B cell (primary cell): ENCODE results near the gene CMC2. TPM values are rescaled to one million over a fixed set of nuclear protein-coding genes. Genes with fewer than 3 reads are reported as not detected.

ENCODE experiments used
- ATAC-seq: fragments of 200-7000 bp; cut with Tn5 transposase; one replicate; pipeline ENCODE4 v1.10.0; 2021; ENCODE audit warnings: low read depth, mild to moderate bottlenecking, moderate number of reproducible peaks, moderate library complexity
- CTCF ChIA-PET: fragments of 350-600 bp; sonication (Branson Sonifier 250); formaldehyde crosslinking; loops from one replicate; lab custom pipeline; 2021; ENCODE audit warnings: antibody characterized with exemption, inconsistent platforms; lab: Charles Lee
- POLR2A ChIA-PET: fragments of 350-600 bp; sonication (Branson Sonifier 250); formaldehyde crosslinking; loops from one replicate; lab custom pipeline; 2021; ENCODE audit warnings: antibody characterized with exemption; lab: Charles Lee
- DNase-seq: peaks from one replicate; pipeline ENCODE4 v3.0.0; 2013
- H2AFZ ChIP-seq: 2 replicates; pipeline ENCODE4 v1.6.1; 2012; ENCODE audit warnings: mild to moderate bottlenecking, low read depth, low read length; ENCODE audit not compliant: insufficient read depth, poor library complexity, severe bottlenecking
- H3K27ac ChIP-seq, 2 donors: 1 replicate in 1 of 2; 2 replicates in 1 of 2; pipeline ENCODE4 v1.5.1; 2012 to 2013; ENCODE audit warnings: low read length in 2 of 2, mild to moderate bottlenecking in 2 of 2, moderate library complexity in 1 of 2
- H3K27me3 ChIP-seq, 4 experiments: fragments of 200-600 bp in 1 of 4; sonication (generic) in 1 of 4; replicated peaks in 1 of 4; 1 replicate in 2 of 4; 2 replicates in 2 of 4; pipeline versions ENCODE4 v1.6.1 to v1.7.0; 2013 to 2016; ENCODE audit warnings: low read length in 3 of 4, mild to moderate bottlenecking in 2 of 4, mixed read lengths in 1 of 4, moderate library complexity in 1 of 4; ENCODE audit not compliant: insufficient read depth in 4 of 4, control insufficient read depth in 3 of 4; ENCODE audit errors: control extremely low read depth in 1 of 4
- H3K36me3 ChIP-seq, 2 experiments: replicated peaks in 1 of 2; 1 replicate in 1 of 2; 2 replicates in 1 of 2; pipeline versions ENCODE4 v1.6.1 to v1.7.1; 2013; ENCODE audit warnings: low read length in 1 of 2; ENCODE audit not compliant: insufficient read depth in 2 of 2, control insufficient read depth in 1 of 2; ENCODE audit errors: control extremely low read depth in 1 of 2, extremely low read depth in 1 of 2
- H3K4me1 ChIP-seq, 2 donors: fragments of 200-600 bp in 1 of 2; sonication (generic) in 1 of 2; 1 replicate in 1 of 2; 2 replicates in 1 of 2; pipeline versions ENCODE4 v1.5.1 to v1.6.1; 2013 to 2017; ENCODE audit warnings: low read length in 2 of 2; ENCODE audit not compliant: control insufficient read depth in 2 of 2, insufficient read depth in 2 of 2
- H3K4me2 ChIP-seq: replicated peaks from 2 replicates; pipeline ENCODE3; 2012; ENCODE audit warnings: mild to moderate bottlenecking, low read depth, low read length; ENCODE audit not compliant: poor library complexity, severe bottlenecking
- H3K4me3 ChIP-seq, 5 experiments: fragments of 200-600 bp in 1 of 5; sonication (generic) in 1 of 5; 1 replicate in 3 of 5; 2 replicates in 2 of 5; pipeline versions ENCODE4 v1.5.1 to v1.7.0; 2011 to 2016; ENCODE audit warnings: low read length in 4 of 5, mild to moderate bottlenecking in 4 of 5, low read depth in 2 of 5, control low read depth in 1 of 5, moderate library complexity in 1 of 5; ENCODE audit not compliant: insufficient read depth in 1 of 5; ENCODE audit errors: control extremely low read depth in 1 of 5, extremely low read depth in 1 of 5
- H3K79me2 ChIP-seq: fragments of 200-600 bp; sonication (generic); one replicate; pipeline ENCODE4 v1.6.0; 2016; ENCODE audit warnings: low read length; ENCODE audit not compliant: control insufficient read depth, insufficient read depth
- H3K9ac ChIP-seq: fragments of 200-600 bp; sonication (generic); 2 replicates; pipeline ENCODE4 v1.6.1; 2017; ENCODE audit warnings: mild to moderate bottlenecking, low read length, moderate library complexity
- H3K9me3 ChIP-seq, 3 donors: one replicate each; pipeline versions ENCODE4 v1.6.1 to v1.7.1; 2013; ENCODE audit warnings: low read length in 2 of 3; ENCODE audit not compliant: control insufficient read depth in 2 of 3, insufficient read depth in 1 of 3; ENCODE audit errors: control extremely low read depth in 1 of 3
- H4K20me1 ChIP-seq: 2 replicates; pipeline ENCODE4 v1.6.0; 2012; ENCODE audit warnings: mild to moderate bottlenecking, low read length; ENCODE audit not compliant: insufficient read depth, control insufficient read depth, poor library complexity, severe bottlenecking
- H3K27ac Mint-ChIP-seq: one replicate; pipeline ENCODE4 v1.8.0; 2021; ENCODE audit warnings: mixed read lengths
- H3K27me3 Mint-ChIP-seq: one replicate; pipeline ENCODE4 v1.8.0; 2021; ENCODE audit warnings: mixed read lengths
- H3K4me1 Mint-ChIP-seq: one replicate; pipeline ENCODE4 v1.8.0; 2021; ENCODE audit warnings: mixed read lengths
- H3K4me3 Mint-ChIP-seq: one replicate; pipeline ENCODE4 v1.8.0; 2021; ENCODE audit warnings: mixed read lengths
- H3K9me3 Mint-ChIP-seq: one replicate; pipeline ENCODE4 v1.8.0; 2022; ENCODE audit warnings: mixed read lengths; ENCODE audit not compliant: insufficient read depth
- CTCF ChIP-seq: fragments of 200-600 bp; IDR thresholded peaks from one replicate; pipeline ENCODE4 v1.8.0; 2022; ENCODE audit warnings: antibody characterized with exemption, mild to moderate bottlenecking
- EZH2 ChIP-seq: IDR thresholded peaks from 2 replicates; pipeline ENCODE4 v1.6.1; 2012; ENCODE audit warnings: borderline replicate concordance, low read depth, mild to moderate bottlenecking, moderate library complexity, low read length; ENCODE audit not compliant: insufficient read depth, poor library complexity, severe bottlenecking
- WGBS: methylation state at CpG from one replicate; pipeline ENCODE4 v1.1.5; 2013; ENCODE audit warnings: missing lambda C conversion rate; ENCODE audit not compliant: insufficient coverage; 5-methylcytosine and 5-hydroxymethylcytosine counted together
- intact Hi-C: fragments of 100-400 bp; cut with micrococcal nuclease; formaldehyde crosslinking; loops from one replicate; pipeline ENCODE4 v1.10.0; 2022
- polyA plus RNA-seq: library from polyadenylated mRNA; depleted of rRNA; stranded (reverse); fragments of >200 nt; gene quantifications from 2 replicates; pipeline ENCODE4 v1.2.3, GENCODE V29; 2012
- total RNA-seq, 2 donors: library from RNA; stranded (reverse); fragments of 120-200 nt in 1 of 2; gene quantifications; 1 replicate in 1 of 2; 2 replicates in 1 of 2; pipeline versions ENCODE4 v1.2.3 to v1.2.4, GENCODE V29; 2013 to 2022

Gene CMC2
- total and polyA plus RNA-seq, 2 donors (not counting 1 experiment from before 2014, with no cell fraction given), result 21.4 to 40.8 TPM

- POLR2A ChIA-PET, result no interaction called here
- TF ChIP-seq CTCF, result no peak
- no peak for TF ChIP-seq EZH2
- Histone ChIP-seq H3K27ac (no peak overlapping the region), H3K79me2 (peaks cover 58% of the 10 kb centered on the region), H3K4me3 (no peak overlapping the region), H3K9me3 (no peaks in the 10 kb centered on the region), H3K27me3 (no peaks in the 10 kb centered on the region), H2AFZ (no peak overlapping the region), H3K36me3 (peaks cover 0 to 8% of the 10 kb centered on the region in 2 experiments), H3K9ac (no peak overlapping the region), H3K4me1 (no peaks in the 10 kb centered on the region), H3K4me2 (no peak overlapping the region), H4K20me1 (no peaks in the 10 kb centered on the region)
- CTCF ChIA-PET, result no interaction called here
- H3K27ac Mint-ChIP-seq, result no peak overlapping the region
- WGBS, result no CpG with 5 or more reads among the region's 6 CpGs
- no peaks in the 10 kb centered on the region for H3K27me3 Mint-ChIP-seq
- H3K4me1 Mint-ChIP-seq, result peaks cover 9% of the 10 kb centered on the region
- no peak for DNase-seq
- no peak overlapping the region for H3K4me3 Mint-ChIP-seq
- intact Hi-C loops, result no loop called here
- H3K9me3 Mint-ChIP-seq, result no peaks in the 10 kb centered on the region
- ATAC-seq, result no peak
These were observed 14.8 kb downstream of the CMC2 start for GRCh38 chr16:80991792-80992430.

- H4K20me1 ChIP-seq, result no peaks in the 10 kb centered on the region
- POLR2A ChIA-PET, result no interaction called here
- CTCF ChIA-PET, result no interaction called here
- H3K4me3 ChIP-seq, result no peak overlapping the region
- Mint-ChIP-seq H3K4me3 (no peak overlapping the region), H3K9me3 (no peaks in the 10 kb centered on the region), H3K27me3 (no peaks in the 10 kb centered on the region), H3K27ac (no peak overlapping the region), H3K4me1 (peaks cover 5% of the 10 kb centered on the region)
- H3K9me3 ChIP-seq, result no peaks in the 10 kb centered on the region
- DNase-seq, result no peak
- intact Hi-C loops, result no loop called here
- TF ChIP-seq EZH2 (no peak), CTCF (no peak)
- WGBS, result no CpG with 5 or more reads among the region's 2 CpGs
- H3K27me3 ChIP-seq, result no peaks in the 10 kb centered on the region
- no peak overlapping the region for H3K27ac ChIP-seq
- peaks cover 0 to 8% of the 10 kb centered on the region in 2 experiments for H3K36me3 ChIP-seq
- no peak overlapping the region for H2AFZ ChIP-seq
- no peak overlapping the region for H3K9ac ChIP-seq
- no peak for ATAC-seq
- H3K4me2 ChIP-seq, result no peak overlapping the region
- peaks cover 52% of the 10 kb centered on the region for H3K79me2 ChIP-seq
- H3K4me1 ChIP-seq, result no peaks in the 10 kb centered on the region
These were observed 15.7 kb downstream of the CMC2 start for GRCh38 chr16:80990978-80991377.
